GM18511 (cell line): Measurements from ENCODE around the gene VSIG10.
A peak's percentile ranks its signal among the peaks of the same experiment; 100 is the strongest.

Source experiments
- ATAC-seq: cut with Tn5 transposase; IDR thresholded peaks from one replicate; pipeline ENCODE4 v1.9.1; 2021; ENCODE audit warnings: mild to moderate bottlenecking, moderate library complexity; ENCODE audit not compliant: unreplicated experiment

VSIG10 gene

GRCh38 chr12:118061011-118061872 is 42.6 kb downstream of the VSIG10 start, which contains the start of gene WSB2:
TSS of gene WSB2 (minus strand) at chr12:118061179. CDS start at chr12:118061048, 131 bp downstream.
- peak; percentile 42 for ATAC-seq

DNA sequence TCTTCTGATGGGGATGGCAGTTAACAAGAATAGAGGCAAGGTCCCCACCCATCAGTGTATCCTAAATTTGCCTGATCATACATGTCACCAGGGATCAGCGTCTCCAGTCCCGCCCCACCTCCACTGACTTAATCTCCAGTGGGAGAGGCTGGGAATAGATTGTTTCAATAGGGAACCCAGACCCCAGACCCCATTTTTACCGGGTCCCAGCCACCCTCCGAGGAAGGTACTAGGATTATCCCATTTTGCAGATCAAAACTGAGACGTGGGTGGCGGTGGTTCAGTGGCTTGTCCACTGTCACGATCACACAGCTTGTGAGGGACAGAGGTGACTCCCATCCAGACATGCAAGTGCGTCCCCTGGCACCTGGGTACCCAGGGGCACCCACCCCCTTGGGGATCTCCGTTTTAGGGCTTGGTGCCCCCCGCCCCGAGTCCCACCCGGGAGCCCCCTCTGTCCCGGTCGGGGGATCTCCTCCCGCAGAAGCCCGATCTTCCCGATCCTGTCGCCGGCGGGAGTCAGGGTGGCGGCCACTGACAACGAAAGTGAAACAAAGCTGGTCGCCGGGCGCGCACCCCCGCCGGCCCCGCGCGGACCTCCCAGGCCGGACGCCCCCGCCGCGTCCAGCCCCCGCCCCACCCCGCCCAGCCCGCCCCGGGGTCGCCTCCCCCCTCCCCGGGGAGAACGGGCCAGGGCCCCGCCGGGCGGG is 43.4 kb downstream of the VSIG10 start:
- ATAC-seq: peak; percentile 36

DNA sequence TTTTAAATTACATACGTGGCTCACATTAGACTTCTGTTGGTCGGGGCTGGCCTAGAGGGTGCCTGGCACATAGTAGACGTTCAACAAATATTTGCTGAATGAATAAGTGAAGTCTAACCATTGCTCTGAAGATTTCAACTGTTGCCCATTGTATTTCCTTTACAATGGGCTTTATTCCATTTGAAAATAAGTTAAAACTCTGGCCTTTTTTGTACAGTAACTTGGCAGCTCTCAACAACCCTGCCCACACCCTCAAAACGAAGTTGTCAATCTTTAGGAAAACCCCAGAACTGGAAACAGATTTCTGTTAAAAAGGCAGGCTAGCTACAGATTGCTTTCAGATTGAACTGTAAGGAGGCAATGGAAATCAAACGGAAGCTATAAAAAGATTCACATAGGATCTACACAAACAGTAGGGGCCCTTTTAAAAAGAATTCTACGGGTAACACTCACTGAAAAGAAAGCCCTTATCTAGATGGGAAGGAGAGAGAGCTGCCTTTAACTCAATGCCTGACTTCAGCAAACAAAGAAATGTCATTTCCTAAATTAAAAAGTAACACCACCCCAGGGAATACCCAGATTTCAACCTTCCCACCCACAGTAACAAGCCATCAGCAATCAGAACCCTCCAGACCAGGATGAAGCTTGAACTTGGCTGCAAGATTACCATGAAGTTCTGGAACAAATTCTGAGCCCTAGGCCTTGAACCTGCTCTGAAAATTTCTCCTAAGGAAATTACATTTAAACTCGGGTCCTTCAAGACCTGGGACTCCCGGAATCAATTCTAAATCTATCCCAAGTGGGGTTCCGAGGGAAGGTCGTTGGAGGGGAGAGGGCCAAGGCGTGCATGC is 44.2 kb downstream of the VSIG10 start:
- ATAC-seq: no peak

DNA sequence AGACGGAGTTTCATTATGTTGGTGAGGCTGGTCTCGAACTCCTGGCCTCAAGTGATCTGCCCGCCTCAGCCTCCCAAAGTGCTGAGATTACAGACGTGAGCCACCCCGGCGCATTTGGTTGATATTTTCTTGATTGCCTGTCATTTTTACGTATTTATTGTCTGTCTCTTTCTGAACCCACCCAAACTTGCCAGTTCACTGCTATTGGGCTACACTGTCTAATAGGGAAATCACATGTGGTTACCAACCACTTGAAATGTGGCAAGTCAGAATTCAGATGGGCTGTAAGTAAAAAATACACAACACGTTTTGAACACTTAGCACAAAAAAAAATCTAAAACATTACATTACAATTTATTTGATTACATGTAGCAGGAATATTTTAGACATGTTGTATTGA is 44.9 kb downstream of the VSIG10 start:
- no peak for ATAC-seq

- ATAC-seq: no peak
These were observed 45.6 kb downstream of the VSIG10 start for GRCh38 chr12:118058227-118058626.

DNA sequence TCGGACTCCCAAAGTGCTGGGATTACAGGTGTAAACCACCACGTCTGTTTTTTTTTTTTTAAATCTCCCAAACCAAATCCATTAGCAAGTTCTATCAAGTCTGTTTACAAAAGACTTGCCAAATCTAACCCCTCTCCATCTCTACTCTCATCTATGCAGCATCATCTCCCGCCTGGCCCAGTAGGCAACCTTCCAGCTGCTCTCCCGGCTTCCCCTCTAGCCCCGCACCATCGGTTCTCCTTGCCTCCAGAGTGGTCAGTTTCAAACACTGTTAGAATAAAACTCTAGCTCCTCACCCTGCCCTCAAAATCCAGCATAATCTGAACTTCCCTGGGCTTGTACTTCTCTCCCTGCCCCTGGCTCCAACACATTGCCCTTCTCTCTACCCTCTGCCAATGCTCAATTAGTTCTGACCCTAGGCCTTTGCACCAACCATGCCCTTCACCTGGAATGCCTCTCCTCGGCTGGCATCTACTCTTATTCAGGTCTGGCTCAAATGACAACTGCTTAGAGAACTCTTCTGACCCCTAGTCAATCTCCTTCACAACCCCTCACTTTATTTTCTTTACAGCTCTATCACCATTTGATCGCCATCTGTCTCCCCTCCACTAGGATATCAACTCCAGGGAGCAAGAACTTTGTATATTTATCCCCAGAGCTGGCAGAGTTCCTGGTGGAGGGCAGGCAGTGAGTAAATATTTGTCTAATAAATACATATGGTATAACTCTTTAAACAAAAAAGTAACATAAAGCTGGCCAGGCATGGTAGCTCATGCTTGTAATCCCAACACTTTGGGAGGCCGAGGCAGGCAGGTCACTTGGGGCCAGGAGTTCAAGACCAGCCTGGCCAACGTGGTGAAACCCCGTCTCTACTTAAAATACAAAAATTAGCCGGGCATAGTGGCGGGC is 47.7 kb downstream of the VSIG10 start:
- ATAC-seq: no peak

DNA sequence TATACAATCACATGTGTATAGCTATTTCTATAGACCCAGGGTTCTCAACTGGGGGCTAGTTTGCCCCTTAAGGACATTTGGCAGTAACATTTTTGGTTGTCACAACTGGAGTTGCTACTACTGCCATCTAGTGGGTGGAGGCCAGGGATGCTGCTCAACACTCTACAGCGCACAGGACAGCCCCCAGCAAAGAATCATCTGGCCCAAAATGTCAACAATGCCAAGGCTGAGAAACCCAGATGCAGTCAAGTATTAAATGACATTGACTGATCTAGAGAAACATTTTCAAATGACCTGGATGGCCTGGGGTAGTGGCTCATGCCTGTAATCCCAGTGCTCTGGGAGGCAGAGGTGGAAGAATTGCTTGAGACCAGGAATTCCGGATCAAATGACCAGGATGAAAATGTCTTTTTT is 48.7 kb downstream of the VSIG10 start:
- peak; percentile 77 for ATAC-seq

DNA sequence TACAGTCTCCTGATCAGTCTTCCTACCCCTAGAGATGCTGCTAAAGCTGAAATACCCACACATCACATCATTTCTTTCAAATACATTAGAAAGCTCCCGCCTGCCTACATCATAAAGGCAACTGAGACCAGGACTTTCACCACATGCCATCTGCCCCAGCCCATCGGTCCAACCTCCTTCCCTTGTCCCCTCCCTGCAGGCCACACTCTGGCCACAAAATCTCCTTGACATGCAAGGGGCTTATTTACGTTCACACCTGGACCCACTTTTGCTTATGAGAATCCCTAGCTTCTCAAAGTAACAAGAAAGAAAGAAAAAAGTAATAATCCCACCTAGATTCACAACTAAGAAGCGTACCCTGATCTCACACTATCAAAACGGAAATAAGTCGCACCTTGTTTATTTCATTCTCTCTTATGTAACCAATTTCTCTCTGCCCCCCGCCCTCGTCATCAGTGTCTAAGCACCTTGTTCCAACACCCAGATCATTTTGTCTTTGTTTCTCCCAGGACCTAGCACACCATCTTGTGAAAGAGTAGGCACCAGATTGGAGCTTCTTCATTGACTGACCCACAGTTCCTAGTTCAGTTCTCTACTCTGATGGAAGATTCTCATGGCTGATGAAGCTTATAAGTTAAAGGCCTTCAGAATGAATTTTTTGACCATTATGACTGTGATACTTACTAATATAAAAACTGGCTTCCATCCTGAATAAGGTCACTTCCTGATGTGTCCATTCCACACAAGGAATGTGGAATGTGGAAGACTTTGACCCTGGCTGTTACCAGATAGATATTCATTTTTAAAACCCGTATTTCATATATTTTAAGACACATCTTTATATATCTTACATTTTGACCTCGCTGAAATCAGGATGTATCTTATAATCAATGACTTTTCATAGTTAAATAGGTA is 50.5 kb downstream of the VSIG10 start:
- ATAC-seq: no peak

- ATAC-seq: no peak
These were observed 51.3 kb downstream of the VSIG10 start for GRCh38 chr12:118052324-118053070.

GRCh38 chr12:118050972-118051910 is 52.6 kb downstream of the VSIG10 start:
- ATAC-seq: no peak

DNA sequence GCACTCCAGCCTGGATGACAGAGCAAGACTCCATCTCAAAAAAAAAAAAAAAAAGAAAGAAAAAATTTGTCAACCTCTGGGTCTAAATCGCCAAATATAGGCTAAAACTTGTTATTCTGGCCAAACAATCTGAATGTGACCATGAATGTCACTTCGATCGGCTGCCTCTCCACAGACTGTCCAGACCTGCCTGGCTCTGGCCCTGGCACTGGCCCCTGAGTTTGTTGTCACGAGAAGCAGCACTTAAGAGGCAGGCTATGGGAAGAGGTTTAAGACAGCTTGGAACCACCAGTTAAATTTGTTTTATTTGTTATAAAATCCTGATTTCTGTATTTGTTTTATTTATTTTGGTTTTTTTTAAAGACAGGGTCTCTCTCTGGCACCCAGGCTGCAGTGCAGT is 57.4 kb downstream of the VSIG10 start:
- ATAC-seq: no peak

DNA sequence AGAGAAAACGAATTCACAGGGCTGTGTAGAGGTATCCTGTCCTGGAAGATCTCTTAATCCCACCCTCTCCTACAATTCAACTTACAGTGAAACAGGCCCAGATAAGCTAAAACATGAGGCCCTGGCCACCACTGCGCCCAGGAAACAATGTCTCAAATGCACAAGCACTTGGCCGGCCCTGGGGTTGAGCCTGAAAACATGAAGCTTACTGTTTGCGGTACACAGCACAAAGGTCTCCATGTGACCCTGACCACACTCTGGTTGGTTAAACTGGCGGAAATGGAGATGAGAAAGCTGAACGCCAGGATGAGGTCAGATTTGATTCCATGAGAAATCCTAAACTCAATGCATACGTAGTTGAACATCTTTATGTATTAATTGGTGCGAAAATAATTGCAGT is 59.2 kb downstream of the VSIG10 start:
- ATAC-seq: no peak

- ATAC-seq: no peak
These were observed 59.7 kb downstream of the VSIG10 start for GRCh38 chr12:118044075-118044474.

- ATAC-seq: no peak
These were observed 61.7 kb downstream of the VSIG10 start for GRCh38 chr12:118042091-118042490.

- ATAC-seq: no peak
These were observed 65.7 kb downstream of the VSIG10 start for GRCh38 chr12:118038137-118038536.

- ATAC-seq: no peak
These were observed 67.0 kb downstream of the VSIG10 start for GRCh38 chr12:118036672-118037411.
